HAP-1 (cell line): Measurements from ENCODE around the gene GXYLT1.
A peak's percentile ranks its signal among the peaks of the same experiment; 100 is the strongest.
"Not testable (repeated sequence)": the region's sequence is repeated elsewhere in the genome, so short reads cannot be mapped to it uniquely, and the experiment has no call there.

Experiments used
- DNase-seq, 2 experiments: peaks; one replicate each; pipeline ENCODE4 v3.0.0-alpha.2; 2016 to 2020; ENCODE audit warnings: low spot score in 2 of 2
- H3K27me3 ChIP-seq: fragments of 250-450 bp; sonication (Bioruptor Pico); 2 replicates; pipeline ENCODE4 v1.5.1; 2020; ENCODE audit warnings: low read depth, mild to moderate bottlenecking, moderate library complexity
- H3K36me3 ChIP-seq: fragments of 250-450 bp; sonication (Bioruptor Pico); replicated peaks from 2 replicates; pipeline ENCODE4 v1.5.1; 2020; ENCODE audit warnings: mild to moderate bottlenecking
- H3K4me1 ChIP-seq: fragments of 250-450 bp; sonication (Bioruptor Pico); 2 replicates; pipeline ENCODE4 v1.5.1; 2020; ENCODE audit warnings: mild to moderate bottlenecking
- H3K4me3 ChIP-seq: fragments of 250-450 bp; sonication (Bioruptor Pico); 2 replicates; pipeline ENCODE4 v1.5.1; 2020; ENCODE audit warnings: mild to moderate bottlenecking, moderate library complexity
- H3K9me3 ChIP-seq: fragments of 250-450 bp; sonication (Bioruptor Pico); 2 replicates; pipeline ENCODE4 v1.5.1; 2020; ENCODE audit warnings: mild to moderate bottlenecking, moderate library complexity
- in situ Hi-C: fragments of 300-500 bp; cut with MboI; formaldehyde crosslinking; loops from 3 replicates; pipeline ENCODE4 v1.14.3; 2020; ENCODE audit warnings: low sequenced_read_pairs, inconsistent platforms, mixed read lengths

GXYLT1 gene, protein sequence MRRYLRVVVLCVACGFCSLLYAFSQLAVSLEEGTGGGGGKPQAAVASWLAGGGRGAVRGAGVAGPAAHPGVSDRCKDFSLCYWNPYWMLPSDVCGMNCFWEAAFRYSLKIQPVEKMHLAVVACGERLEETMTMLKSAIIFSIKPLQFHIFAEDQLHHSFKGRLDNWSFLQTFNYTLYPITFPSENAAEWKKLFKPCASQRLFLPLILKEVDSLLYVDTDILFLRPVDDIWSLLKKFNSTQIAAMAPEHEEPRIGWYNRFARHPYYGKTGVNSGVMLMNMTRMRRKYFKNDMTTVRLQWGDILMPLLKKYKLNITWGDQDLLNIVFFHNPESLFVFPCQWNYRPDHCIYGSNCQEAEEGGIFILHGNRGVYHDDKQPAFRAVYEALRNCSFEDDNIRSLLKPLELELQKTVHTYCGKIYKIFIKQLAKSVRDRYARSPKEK

DNA sequence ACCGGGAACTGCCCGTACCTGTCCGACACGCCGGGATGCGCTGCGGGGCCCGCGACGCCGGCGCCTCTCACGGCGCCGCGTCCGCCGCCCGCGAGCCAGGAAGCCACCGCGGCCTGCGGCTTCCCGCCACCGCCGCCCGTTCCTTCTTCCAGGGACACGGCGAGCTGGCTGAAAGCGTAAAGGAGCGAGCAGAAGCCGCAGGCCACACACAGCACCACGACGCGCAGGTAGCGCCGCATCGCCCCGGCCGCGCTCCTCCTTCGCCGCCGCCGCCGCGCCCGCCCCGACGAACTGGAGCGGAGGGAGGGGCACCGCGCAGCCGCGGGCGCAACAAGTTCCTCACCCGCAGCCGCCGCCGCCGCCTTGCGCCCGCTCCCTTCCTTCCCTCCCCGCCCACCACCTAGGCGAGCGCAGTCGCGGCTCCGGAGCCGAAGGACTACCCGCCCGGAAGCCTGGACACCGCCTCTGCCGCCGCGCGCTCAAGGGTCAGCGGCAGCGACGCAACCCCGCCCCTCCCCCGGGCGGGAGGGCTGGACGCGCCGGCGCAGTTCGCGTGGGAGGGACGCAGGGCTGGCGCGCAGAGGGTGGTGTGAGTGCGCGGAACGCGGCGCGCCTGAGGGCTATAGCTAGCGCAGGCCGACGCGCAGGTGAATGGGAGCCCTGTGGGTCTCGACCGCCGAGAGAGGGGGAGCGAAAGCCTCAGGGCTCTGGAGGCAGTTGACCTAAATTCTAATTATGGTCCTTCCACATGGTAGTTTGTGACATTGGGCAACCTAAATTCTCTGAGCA lies at the start of gene GXYLT1:
GXYLT1 (minus strand) TSS at position 467 of the 789 bp plus-strand sequence; CDS start at position 239, 228 bp downstream.
- DNase-seq = peak; percentile 84 to 94
- in situ Hi-C loops = loop anchor here (5.0 to 25.0 kb wide), 2 partner anchors 88 to 418 kb away; no protein-coding TSS in a partner anchor
- Histone ChIP-seq H3K4me1 (peaks cover 21% of the 10 kb centered on the region), H3K4me3 (peak within 1 kb of the TSS; percentile 56), H3K36me3 (no peaks in the 10 kb centered on the region), H3K27me3 (no peaks in the 10 kb centered on the region), H3K9me3 (no peaks in the 10 kb centered on the region)

DNA sequence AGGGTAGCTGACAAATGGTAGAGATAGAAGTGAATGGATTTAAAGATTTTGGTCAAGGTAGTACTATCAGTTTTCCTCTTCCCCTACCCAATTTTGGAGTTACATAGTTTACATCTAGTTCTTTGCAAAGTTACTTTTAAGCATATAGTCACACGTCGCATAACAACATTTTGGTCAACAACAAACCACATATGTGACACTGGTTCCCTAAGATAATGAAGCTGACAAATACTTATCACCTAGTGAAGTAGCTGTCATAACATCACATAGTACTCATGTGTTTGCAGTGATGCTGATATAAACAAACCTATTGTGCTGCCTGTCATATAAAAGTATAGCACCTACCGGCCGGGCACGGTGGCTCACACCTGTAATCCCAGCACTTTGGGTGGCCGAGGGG lies 48.0 kb upstream of the GXYLT1 start:
- no peaks in the 10 kb centered on the region for H3K9me3 ChIP-seq
- in situ Hi-C loops = no loop called here
- no peak for DNase-seq
- H3K27me3 ChIP-seq = no peaks in the 10 kb centered on the region
- no peaks in the 10 kb centered on the region for H3K4me1 ChIP-seq
- no peaks in the 10 kb centered on the region for H3K36me3 ChIP-seq
- H3K4me3 ChIP-seq = no peak overlapping the region

DNA sequence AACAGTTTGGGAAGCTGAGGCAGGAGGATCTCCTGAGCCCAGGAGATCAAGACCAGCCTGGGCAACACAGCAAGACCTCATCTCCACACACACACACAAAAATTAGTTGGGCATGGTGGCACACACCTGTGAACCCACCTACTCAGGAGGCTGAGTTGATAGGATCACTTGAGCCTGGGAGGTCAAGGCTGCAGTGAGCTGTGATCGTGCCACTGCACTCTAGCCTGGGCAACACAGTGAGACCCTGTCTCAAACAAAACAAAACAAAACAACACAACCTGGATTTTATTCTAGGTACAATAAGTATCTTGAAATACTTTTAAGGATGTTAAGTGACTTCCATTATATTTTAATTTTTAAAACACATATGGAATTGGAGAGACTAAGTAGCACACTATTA lies 47.6 kb upstream of the GXYLT1 start:
- in situ Hi-C loops = no loop called here
- DNase-seq = no peak
- no peaks in the 10 kb centered on the region for H3K4me1 ChIP-seq

DNA sequence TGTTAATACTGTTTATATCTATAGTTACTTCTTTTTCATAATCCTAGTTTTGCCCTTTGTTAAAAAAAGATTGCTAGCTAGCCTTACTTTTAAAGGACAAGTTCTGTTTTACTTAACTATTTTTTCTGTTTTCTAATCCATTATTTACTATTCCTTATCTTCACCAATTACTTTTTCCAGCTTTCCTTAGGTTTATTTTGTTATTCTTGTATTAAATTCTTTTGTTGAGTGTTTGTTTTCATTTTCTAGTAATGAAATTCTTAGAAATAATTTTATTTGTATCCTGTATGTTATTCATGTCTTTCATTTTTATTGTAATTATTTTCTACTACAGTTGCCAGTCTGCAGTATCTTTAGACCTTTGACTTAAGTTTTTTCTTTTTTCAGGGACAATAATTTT lies 45.7 kb upstream of the GXYLT1 start:
- Histone ChIP-seq H3K36me3 (no peaks in the 10 kb centered on the region), H3K4me1 (no peaks in the 10 kb centered on the region), H3K27me3 (no peaks in the 10 kb centered on the region), H3K4me3 (no peak overlapping the region), H3K9me3 (no peaks in the 10 kb centered on the region)
- DNase-seq = no peak
- in situ Hi-C loops = no loop called here

More for the DNA sequence above, 47.6 kb upstream of the GXYLT1 start:
- no peaks in the 10 kb centered on the region for H3K27me3 ChIP-seq
- no peak overlapping the region for H3K4me3 ChIP-seq
- no peaks in the 10 kb centered on the region for H3K9me3 ChIP-seq
- no peaks in the 10 kb centered on the region for H3K36me3 ChIP-seq

DNA sequence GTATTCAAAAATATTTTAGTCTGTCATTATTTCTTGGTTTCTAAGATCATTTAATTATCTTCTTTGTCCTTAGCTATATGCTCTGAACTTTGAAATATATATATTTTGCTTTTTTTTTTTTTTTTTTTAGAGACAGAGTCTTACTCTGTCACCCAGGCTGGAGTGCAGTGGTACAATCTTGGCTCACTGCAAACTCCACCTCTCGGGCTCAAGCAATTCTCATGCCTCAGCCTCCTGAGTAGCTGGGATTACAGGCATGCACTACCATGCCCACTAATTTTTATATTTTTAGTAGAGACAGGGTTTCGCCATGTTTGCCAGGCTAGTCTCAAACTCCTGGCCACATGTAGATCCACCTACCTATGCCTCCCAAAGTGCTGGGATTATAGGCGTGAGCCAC lies 43.6 kb upstream of the GXYLT1 start:
- H3K4me3 ChIP-seq, DNase-seq, H3K36me3 ChIP-seq, H3K27me3 ChIP-seq, H3K9me3 ChIP-seq, in situ Hi-C loops, H3K4me1 ChIP-seq: not testable (repeated sequence)

DNA sequence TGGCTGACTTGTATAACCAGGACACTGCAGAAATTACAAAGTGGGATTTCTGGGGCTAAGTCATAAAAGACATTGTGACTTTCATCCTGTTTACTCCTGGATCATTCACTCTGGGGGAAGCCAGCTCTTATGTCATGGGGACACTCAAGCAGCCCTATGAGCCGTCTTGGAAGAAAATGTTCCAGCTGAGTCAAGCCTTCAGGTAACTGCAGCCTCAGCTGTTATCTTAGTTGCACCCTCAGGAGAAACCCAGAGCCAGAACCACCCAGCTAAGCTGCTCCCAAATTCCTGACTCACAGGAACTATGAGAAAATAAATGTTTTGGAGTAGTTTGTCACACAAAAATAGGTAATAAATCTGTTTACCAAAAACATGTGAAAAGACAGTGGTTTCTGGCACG lies 43.1 kb upstream of the GXYLT1 start:
- no peaks in the 10 kb centered on the region for H3K27me3 ChIP-seq
- H3K9me3 ChIP-seq = no peaks in the 10 kb centered on the region
- H3K4me1 ChIP-seq = no peaks in the 10 kb centered on the region
- DNase-seq = no peak
- H3K36me3 ChIP-seq = peaks cover 3% of the 10 kb centered on the region; the same call in 1 of the 2 replicates
- in situ Hi-C loops = no loop called here
- H3K4me3 ChIP-seq = no peak overlapping the region

DNA sequence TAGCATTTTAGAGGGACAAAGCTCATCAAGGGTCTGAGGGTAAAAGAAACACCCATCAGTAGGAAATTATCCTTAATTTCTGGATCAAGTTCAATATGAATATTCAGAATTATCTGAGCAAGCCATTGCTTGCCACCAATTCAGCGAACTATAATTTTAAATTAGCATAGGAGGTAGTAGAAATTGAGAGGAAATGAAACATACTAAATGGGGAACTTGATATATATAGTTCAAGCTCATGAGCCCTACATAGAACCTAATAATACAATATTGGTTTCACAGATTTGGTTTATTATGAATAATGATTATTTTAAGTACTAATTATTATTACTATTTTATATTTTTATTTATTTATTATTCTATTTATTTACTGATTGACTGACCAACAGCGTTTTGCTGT lies 42.1 kb upstream of the GXYLT1 start:
- peaks cover under 1% of the 10 kb centered on the region for H3K4me1 ChIP-seq
- H3K9me3 ChIP-seq = no peaks in the 10 kb centered on the region
- in situ Hi-C loops = no loop called here
- no peak for DNase-seq
- H3K36me3 ChIP-seq = peaks cover 3% of the 10 kb centered on the region; the same call in 1 of the 2 replicates
- H3K4me3 ChIP-seq = no peak overlapping the region
- no peaks in the 10 kb centered on the region for H3K27me3 ChIP-seq

DNA sequence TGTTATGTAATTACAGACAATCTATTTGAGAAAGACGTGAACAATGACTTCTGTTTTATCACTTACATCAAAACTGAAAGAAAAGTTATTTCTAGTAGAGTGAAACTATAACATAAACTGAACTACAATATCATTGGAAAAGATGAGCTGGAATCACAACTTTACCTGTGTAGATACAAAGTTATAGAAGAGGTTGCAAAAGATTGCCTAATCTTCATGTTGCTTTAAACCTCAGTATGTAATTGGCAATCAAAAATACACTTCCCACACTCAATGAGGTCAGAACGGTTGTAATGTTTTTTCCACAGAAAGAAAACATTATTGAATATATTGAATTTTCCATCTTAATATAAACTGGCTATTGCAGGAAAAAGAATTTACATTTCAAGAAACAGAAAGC lies 37.7 kb upstream of the GXYLT1 start:
- in situ Hi-C loops = no loop called here
- no peak overlapping the region for H3K4me3 ChIP-seq
- peaks cover 24% of the 10 kb centered on the region for H3K4me1 ChIP-seq
- no peaks in the 10 kb centered on the region for H3K27me3 ChIP-seq
- H3K9me3 ChIP-seq = no peaks in the 10 kb centered on the region
- peaks cover 3% of the 10 kb centered on the region; the same call in 1 of the 2 replicates for H3K36me3 ChIP-seq
- DNase-seq = no peak

DNA sequence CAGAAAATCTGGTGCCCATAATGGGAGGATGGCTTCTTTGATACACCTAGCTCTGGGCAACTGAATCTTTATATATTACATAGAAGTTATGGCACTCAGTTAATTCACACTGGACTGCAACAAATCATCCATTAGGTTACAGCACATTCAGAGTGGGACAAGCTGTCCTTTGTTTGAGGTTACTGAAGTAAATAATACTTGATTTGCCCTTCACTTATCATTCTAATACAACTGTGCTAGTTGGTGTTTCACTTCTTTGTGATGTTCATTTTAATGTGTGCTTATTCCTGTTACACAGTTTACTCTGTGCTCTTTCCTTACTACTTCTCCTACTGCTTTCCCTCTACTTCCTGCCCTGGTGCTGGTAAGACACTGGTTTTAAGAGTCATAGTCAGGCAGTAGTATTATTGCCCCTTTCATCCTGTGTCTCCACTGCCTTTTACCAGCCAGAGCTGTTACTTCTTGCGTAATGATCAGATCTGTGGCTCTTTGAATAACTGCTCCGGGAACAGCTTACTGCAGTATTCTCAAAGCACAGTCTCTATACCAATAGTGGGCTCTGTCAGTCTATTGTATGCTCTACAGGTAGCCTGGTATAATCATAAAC lies 36.4 kb upstream of the GXYLT1 start:
- peaks cover 3% of the 10 kb centered on the region; the same call in 1 of the 2 replicates for H3K36me3 ChIP-seq
- peaks cover 28% of the 10 kb centered on the region for H3K4me1 ChIP-seq
- no peaks in the 10 kb centered on the region for H3K27me3 ChIP-seq
- in situ Hi-C loops = no loop called here
- H3K9me3 ChIP-seq = no peaks in the 10 kb centered on the region
- DNase-seq = peak; percentile 34 to 68
- no peak overlapping the region for H3K4me3 ChIP-seq

DNA sequence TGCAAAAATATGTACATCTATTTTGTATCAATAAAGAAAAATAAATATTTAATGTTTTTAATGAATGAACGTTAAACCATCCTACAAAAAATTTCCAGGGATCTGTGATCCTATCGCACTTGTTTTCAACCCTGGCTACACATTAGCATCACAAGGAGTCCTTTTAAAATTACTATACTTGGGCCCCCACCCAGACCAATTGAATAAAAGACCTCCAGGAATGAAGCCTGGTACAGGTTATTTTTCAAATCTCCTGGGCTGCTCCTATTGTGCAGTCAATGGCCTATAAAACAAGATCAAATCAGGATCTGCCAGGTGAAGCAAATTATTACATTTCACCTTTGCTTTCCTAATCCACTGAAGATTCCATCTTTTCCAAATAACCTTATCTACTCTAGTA lies 33.4 kb upstream of the GXYLT1 start:
- Histone ChIP-seq H3K36me3 (no peaks in the 10 kb centered on the region), H3K4me3 (no peak overlapping the region), H3K4me1 (peaks cover 28% of the 10 kb centered on the region), H3K9me3 (no peaks in the 10 kb centered on the region), H3K27me3 (no peaks in the 10 kb centered on the region)
- peak; percentile 29 to 77 for DNase-seq
- in situ Hi-C loops = no loop called here

DNA sequence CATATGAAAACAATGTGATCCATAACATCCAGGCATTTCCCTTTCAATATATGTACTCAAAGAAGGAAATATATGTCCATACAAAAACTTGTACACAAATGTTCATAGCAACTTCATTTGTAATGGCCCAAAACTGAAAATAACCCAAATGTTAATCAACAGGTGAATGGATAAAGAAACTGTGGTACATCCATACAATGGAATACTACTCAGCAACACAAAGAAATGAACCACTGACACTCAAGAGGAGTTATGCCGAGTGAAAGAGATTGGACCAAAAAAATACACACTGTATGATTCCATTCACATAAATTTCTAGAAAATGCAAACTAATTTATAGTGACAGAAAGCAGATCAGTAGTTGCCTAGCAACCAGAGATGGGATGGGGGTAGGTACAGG lies 30.3 kb upstream of the GXYLT1 start:
- no peak overlapping the region for H3K4me3 ChIP-seq
- H3K4me1 ChIP-seq = peaks cover 17% of the 10 kb centered on the region
- in situ Hi-C loops = no loop called here
- H3K27me3 ChIP-seq = no peaks in the 10 kb centered on the region
- no peaks in the 10 kb centered on the region for H3K9me3 ChIP-seq
- DNase-seq = no peak
- H3K36me3 ChIP-seq = no peaks in the 10 kb centered on the region

DNA sequence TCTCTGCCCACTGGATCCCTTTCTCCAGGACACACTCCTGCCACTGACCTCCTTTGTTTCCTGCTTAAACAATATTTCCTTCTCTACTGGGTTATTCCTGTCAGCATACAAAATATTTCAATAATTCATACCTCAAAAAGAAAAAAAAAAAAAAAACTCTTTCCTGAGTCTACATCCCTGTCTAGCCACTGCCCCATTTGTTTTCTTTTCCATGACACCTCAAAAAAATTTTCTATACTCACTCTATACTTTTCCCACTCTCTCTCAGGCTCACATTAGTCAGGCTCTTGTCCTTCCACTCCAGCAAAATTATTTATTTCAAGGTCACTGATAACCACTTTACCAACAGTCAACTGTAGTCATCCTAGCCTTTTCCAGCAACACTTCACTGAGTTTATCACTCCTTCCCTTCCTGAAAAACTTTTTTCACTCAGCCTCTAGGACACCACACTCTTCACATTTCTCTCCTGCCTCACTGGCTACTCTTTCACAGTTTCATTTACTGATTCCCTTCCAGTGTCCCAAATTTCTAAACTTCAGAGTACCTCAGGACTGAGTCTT lies 29.4 kb upstream of the GXYLT1 start:
- H3K27me3 ChIP-seq = no peaks in the 10 kb centered on the region
- peaks cover 17% of the 10 kb centered on the region for H3K4me1 ChIP-seq
- in situ Hi-C loops = no loop called here
- no peaks in the 10 kb centered on the region for H3K9me3 ChIP-seq
- no peak for DNase-seq
- no peak overlapping the region for H3K4me3 ChIP-seq
- no peaks in the 10 kb centered on the region for H3K36me3 ChIP-seq

DNA sequence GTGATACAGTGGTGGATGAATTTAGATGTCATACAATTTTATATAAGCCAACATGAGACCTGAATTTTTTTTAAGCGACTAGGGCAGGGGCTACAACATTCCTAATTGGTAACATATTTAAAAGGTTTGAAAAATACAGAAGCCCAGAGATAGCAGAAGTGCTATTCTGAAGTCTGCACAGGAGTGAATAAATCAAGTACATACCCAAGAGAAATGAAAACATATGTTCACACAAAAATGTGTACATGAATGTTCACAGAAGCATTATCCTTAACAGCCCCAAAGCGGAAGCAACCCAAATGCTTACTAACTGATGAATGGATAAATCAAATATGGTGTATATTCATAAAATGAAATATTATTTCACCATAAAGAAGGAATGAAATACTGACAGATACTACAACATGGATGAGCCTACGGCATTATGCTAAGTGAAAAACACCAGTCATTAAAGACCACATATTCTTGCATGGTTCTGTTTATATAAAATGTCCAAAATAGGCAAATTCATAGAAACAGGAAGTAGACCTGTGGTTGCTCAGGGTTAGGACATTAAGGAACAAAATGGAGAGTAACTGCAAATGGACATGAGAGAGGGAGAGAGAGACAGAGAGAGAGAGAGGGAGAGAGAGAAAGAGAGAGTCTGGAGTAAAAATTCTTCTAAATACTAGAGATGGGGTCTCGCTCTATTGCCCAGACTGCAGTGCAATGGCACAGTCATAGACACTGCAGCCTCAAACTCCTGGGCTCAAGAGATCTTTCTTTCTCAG lies 28.0 kb upstream of the GXYLT1 start:
- no peaks in the 10 kb centered on the region for H3K36me3 ChIP-seq
- in situ Hi-C loops = no loop called here
- no peaks in the 10 kb centered on the region for H3K27me3 ChIP-seq

More for the DNA sequence above, 28.0 kb upstream of the GXYLT1 start:
- DNase-seq = no peak
- Histone ChIP-seq H3K4me1 (peaks cover 7% of the 10 kb centered on the region), H3K9me3 (no peaks in the 10 kb centered on the region), H3K4me3 (no peak overlapping the region)
